ENCODE data around the gene KLHL17.

The KLHL17 gene

DNA sequence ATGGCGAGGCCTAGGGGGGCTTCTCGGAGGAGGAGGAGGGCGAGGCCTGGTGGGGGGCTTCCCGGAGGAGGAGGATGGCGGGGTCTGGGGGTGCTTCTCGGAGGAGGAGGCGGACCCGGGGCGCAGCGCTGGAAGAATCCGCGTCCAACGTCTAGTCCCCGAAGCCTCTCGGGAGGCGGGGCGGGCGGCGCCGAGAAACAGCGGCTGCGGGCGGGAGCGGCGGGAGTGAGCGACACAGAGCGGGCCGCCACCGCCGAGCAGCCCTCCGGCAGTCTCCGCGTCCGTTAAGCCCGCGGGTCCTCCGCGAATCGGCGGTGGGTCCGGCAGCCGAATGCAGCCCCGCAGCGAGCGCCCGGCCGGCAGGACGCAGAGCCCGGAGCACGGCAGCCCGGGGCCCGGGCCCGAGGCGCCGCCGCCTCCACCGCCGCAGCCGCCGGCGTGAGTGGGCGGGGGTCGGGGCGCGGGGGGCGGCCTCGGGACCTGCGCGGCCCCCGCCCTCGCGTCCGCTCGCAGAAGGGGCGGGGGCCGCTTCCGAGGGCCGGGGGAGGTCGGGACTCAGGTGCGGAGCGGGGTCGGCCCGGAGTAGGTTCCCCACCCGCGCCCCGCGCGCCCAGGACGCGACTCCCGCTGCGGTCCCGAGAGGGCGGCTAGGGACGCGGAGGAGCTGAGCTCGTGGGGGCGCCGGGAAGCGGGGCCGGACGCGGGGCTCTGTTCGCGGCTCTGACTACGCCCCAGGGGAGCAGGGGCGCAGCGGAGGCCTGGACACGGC is at the start of gene KLHL17:
Gene KLHL17 (plus strand): TSS at position 222 of the 769 bp plus-strand sequence. CDS start 110 bp downstream, at position 332.
- DNase-seq = peak; percentile 87

DNA sequence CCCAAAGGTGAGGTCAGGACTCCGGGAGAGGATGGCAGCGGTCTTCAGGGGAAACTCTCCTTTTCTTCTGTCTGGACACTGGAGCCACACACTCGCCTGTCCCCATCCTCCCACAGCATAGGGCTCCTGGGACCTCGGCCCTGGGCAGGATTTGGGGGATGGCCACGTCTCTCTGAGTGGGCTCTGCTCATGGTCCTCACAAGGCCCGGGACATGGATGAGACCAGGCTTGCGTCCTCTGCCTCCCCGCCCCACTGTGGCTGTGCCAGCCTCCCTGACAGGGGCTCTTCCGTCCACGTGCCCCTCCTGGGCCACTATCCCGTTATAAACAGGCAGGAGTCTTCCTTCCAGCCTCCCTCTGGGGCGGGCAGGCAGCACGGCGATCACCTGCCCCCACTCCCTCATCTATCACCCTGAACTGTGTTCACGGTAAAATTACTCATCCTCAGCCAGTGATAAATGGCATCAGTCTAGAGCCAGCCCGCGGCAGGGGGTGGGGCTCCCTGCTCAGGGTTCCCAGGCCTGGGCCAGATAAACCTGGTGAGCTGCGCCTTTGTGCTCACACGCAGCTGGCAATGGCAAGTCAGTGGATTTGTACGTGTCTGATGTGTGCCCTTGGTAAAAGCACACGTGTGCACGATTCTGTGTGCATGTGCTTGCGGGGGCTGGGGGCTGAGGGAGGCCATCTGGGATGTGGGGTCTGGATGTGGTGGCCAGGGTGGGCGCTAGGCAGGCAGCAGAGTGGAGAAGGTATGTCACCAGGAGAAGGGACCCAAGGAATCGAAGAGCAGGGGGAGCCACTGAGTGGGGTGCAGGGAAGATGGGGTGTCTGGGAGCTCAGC is 49.3 kb upstream of the KLHL17 start:
- peak; percentile 2 for DNase-seq

DNA sequence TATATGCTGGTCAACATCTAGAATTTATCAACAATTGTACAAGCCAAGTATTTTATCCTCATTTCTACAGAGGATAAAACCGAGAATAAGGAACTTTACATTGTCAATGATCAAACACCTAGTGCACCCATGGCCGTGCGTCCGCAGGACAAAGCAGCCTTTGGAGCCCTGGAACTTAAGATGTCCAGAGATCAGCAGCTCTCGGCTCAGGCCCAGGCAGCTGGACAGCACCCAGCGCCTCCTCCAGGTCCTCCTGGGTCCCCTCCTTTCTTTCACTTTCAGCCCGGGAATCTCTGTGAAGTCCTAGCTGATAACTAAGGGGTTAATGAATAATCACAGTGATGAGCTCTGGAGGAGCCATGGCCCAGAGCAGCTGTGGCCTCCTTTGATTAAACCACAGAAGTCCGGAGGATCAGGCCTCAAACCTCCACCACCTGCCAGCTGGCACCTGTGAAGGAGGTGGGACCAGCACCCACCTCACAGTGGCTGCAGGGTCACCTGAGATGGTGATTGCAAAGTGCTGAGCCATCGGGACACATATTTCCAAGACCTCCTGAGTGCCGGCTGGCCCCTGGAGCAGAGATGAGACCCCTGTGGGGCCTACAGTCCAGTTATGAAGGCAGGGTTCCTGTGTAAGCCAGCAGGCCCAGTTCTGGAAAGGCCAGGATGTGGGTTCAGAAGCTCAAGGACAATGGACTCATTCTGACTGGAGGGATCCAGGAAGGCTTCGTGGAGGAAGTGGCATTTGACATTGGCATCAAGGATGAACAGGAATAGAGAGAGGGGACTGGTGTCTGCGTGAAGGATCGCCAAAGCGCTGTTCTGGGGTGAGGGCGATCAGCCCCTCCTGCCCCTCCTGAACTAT is 48.3 kb upstream of the KLHL17 start:
- peak; percentile 1 for DNase-seq

DNA sequence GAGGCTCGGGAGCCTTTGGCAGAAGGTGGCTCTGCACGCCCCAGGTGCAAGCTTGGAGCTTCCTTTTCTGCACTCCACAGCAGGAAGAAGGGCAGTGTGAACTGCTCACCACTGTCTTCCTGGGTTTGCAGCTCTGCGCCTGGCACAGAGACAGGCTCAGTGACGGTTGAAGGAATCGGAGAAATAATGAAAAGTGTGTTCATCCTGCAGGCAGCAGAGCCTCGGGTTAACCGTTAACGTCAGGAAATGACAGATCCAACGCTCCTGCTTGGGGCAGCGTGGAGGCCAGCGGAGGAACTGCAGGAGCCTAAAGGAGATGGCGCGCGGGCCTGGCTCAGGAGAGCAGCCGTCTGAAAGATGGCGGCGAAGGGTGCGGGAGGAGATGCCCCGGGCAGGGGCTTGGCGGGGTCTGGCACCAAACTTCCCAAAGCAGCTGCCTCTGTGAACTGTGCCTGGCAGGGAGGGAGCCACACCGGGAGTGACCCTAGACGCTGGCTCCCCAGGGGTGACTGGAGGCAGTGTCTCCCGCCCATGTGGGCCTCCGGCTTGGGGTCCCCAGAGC is 47.6 kb upstream of the KLHL17 start:
- DNase-seq = peak; percentile 1

DNA sequence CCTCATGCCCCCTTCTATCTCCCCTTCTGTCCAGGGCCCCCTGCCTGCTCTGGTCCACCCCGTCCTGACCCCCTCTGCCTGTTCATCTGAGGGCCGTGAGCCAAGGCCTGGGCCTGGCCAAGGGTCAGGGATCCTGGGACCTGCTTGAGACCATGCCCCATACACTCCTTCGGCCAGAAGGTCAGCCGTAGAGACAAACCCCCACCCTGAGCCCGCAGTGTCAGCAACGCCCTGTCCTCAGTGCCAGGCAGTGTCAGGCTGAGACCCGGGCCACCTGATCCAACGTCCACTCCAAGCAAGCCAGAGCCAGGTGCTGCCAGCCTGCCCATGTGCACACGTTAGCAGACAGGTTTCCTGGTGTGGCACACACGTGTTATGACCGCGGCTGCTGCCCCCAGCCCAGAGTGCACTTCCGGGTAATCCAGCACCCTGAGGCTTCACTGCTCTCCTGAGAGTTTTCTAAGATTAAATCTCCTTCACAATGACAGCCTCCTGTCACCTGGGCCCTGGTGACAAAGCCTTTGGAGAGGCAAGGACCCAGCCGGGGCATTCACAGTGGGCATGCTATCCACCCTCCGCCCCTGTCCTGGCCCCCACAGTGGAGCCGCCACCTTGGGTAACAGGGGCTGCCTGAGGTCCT is 46.8 kb upstream of the KLHL17 start:
- DNase-seq = no peak

DNA sequence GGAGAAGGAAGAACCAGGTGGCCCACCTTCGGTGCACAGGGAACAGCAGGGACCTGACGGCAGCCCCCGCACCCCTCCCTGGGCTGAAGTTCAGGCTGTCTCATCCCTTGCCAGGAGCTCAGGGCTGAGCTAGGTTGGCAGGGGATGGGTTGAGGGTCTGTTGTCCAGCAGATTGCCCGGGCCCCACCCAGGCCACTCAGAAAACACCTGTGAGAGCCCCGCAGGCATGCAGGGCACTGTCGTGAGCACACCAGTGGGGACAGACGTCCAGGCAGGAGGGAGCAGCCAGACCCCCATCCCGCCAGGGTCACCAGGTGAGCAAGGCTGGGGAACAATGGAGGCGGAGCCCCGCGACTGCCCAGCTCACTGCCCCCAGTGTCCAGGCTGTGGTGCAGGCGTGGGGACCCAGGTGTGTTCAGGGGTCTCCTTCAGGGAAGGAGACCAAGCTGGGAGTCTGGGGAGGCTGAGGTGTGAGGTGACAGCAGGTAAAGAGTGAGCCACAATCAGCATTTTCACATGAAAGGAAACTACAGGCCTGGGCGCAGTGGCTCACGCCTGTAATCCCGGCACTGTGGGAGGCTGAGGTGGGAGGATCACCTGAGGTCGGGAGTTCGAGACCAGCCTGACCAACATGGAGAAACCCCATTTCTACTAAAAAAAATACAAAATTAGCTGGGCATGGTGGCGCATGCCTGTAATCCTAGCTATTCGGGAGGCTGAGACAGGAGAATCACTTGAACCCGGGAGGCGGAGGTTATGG is 46.1 kb upstream of the KLHL17 start:
- no peak for DNase-seq

DNA sequence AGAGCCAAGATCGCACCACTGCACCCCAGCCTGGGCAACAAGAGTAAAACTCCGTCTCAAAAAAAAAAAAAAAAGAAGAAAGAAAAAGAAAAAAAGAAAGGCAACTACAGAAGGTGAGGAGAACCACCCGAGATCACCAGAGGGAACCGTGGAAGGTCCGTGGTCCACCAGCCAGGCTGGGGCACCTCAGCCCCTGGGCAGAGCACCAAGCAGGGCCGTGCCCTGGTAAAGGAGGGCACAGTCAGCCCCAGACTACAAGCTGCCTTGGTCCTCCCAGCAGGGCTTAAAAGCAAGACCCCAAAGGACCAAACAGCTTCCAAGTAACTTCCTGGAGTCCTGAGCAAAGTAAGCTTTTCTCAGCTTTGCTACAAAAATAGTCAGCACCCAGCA is 45.5 kb upstream of the KLHL17 start:
- no peak for DNase-seq

DNA sequence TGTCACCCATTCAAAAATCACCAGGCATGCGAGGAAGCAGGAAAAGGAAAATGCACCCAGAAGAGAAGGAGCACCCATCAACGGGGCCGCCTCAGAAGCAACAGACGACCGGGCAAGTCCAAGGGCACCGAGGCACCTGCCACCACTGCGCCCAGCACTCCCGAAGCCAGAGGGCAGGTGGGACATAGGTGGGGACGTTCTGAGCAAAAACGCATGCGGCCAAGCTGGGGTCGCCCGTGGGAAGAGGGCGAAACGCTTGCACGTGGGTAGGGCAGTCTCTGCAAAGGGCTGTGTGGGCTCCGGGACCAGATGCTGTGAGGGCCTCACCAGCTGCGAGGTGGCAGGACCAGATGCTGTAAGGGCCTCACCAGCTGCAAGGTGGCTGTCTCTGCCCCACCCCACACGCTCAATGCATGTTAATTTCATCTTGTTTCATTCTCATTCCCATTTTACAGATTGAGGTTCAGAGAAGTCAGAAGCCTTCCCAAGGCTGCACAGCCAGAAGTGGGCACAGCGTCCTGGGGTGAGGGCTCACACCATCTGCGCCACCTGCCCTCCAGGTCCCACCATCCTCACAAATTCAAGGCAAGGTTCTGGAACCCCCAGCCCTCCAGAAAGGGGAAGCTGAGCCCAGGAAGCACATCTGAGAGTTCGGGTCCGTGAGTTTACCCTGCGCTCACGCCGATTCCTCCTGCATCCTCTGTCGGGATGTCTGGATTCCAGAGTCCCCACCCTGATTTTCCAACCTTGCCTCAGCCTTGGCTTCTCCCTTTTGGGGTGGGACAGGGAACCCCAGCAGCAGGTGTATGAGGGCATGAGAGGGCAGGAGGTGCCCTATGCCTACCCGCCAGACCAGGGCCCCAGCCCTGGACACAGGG is 44.9 kb upstream of the KLHL17 start:
- DNase-seq = no peak

DNA sequence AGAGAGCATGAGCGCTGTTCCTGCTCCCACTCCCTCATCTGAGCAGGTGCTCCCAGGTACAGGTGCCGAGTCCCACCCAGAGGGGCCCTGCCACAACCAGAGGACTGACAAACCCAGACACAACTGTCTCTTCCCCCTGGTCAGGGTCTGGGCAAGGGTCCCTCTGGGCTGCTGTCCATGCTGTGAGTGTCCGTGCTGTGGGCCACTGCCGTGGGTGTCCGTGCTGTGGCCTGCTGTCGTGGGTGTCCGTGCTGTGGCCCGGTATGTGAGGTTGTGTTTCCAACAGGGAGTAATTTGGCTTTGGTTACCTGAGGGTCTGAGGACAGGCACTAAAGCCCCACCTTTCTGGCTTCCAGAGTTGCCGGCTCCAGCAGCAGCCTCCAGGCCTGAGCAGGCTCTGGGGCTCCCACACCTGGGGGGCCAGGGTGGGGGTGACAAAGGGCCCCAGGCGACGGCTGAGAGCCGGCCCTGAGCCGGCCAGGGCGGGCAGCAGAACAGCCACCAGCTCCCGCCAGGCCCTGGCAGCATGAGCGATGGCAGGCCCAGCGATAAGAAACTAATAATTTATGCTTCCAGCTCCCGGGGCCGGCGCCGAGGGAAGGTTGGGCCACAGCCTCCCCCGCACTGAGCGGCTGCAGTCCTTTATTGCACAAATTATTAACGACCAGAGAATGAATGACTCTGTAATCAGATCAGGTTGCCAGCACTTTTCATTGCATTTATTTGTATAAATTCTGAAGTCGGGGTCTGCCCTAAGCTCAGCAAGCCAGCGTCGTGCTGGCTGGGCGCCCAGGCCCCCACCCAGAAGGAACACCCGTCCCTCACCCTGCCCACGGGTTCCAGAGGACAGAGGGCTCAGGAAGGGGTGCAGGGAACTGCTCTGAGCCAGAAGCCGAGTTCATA is 44.0 kb upstream of the KLHL17 start:
- no peak for DNase-seq

DNA sequence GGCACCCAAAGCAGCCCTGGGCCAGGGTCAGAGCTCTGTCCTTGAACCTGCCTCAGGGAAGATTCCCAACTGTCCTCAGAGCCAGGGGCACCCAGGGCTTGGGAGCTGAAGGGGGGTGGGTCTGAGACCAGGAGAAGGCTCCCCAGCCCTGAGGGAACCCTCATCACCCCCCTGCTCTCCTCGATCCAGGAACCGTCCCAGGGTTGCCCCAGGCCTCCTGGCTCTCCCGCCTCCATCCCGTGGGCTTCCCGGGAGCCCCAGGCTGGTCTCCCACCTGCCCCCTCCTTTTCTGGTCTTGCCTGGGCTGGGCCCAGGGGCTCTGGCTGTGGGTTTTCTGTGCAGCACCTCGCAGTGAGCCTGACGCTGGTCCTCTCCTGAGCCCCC is 43.3 kb upstream of the KLHL17 start:
- DNase-seq = no peak

DNA sequence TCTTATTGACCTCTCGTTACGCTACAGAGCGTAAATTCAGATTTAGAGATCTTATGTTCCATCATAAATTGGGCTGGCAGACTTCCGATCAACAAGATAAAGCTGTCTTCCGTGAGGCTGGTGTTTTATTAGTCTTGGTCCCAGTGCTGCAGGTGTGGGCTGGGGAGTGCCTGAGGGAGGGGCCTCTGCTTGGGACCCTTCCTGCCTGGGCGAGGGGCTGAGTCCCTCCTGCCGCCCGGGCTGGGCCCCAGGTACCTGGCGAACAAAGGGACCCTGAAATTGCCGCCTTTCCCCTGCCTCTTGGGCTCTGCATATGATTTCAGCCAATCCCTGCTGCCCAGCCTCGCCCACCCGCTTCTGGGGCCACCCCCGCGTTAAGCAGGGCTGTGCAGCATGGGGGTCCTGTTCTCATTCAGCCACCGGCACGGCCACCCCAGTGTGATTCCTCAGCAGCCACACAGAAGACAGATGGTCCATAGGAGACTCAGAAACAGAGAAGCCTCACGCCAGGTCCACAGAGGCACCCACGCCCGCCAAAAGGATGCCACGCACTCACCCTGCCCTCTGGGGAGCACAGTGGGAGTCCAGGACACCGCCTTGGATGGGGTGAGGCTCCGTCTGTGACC is 42.8 kb upstream of the KLHL17 start:
- DNase-seq = no peak

DNA sequence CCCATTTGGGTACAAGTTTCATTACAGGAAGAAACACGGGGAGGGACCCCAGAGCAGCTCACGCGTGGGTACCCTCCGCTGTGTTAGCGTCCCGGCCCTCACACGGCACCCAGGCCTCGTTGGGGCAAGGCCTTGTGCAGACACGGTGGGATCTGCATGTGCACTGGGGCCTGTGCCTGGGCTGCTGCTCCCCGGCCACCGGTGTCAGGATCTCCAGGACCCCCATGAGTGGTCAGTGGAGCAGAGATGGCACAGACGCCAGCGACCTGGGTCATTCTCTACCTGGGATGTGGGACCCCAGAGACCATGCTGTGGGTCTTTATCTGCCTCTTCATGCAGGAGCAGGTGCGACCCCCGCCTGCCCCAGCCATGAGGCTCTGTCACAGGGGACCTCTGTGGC is 42.0 kb upstream of the KLHL17 start:
- no peak for DNase-seq

DNA sequence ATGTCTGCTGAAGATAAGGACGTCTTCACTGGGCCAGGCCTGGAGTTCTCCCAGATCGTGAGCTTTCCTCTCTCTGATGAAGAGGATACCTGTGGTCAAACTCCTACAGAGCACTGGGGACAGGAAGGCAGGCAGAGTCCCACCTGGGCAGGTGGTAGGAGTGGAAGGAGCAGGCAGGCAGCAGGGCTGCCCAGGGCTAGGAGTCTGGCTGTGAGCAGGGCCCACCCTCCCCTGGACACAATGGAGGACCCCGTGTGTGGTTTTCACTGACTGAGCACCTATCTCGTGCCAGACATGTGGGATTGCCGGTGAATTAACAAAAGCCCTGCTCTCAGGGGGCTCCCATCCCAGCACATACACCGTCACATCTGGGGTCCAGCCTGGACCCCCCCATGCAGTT is 41.5 kb upstream of the KLHL17 start:
- DNase-seq = no peak

DNA sequence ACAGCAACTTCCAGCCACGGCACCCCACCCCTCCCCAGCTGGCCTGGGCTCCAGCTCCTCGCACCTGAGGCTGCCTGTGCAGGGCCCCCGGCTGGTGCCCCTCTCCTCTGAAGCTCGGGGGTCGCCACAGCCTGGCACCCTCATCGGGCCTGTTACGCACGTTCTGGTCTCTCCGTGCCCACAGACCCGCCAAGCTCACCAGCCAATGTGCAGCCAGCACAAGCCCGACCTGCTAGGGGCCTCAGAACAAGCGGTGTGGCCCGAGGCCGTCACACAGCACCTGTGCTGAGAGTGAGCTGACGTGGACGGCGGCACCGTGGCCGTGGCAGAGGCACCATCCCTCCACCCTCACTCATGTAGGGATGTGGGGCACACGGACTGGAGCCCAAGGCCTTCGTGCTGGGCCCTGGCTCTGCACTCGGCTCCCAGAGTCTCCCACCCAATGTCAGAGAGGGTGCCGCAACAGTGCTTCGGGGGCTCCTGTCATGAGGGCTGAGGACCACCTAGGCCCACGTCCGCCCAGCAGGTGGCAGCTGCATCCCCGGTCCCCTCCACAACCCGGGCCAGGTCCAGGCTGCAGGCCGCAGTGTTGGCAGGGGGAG is 41.0 kb upstream of the KLHL17 start:
- no peak for DNase-seq

DNA sequence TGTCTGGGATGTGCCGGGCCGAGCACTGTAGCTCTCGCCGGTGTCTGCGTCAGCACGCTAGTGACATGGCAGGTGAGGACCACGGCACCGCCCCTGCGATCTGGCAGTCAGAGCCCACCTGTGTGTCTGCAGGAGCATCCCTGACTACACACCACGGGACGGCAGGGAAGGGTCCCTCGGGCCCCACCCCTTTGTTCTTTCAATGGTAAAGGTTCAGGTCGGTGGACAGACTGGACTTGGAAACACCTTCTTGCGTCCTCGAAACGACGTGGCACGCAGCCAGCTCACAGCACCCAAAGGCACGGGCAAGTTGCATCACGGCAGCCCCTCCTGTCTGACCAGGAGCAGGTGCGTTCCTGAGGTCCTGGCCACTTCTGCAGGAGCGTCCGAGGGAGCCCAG is 40.4 kb upstream of the KLHL17 start:
- no peak for DNase-seq

DNA sequence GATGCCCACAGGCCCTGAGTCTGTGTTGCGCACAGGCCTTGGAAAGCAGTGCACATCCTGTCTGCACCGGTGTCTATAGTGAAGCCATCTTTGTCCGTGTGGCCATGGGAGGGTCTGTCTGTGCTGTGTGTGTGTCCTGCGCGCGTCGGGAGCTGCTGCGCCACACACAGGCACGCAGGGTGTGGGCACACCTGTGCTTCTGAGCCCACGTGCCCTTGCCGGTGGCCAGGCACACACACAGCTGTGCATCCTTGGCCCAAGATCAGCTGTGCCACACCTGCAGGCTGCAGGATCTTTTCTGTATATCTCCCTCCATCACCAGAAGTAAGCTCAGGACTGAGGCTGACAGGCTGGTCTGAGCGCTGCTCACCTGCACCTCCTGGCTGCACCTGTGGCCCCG is 39.9 kb upstream of the KLHL17 start:
- no peak for DNase-seq

DNA sequence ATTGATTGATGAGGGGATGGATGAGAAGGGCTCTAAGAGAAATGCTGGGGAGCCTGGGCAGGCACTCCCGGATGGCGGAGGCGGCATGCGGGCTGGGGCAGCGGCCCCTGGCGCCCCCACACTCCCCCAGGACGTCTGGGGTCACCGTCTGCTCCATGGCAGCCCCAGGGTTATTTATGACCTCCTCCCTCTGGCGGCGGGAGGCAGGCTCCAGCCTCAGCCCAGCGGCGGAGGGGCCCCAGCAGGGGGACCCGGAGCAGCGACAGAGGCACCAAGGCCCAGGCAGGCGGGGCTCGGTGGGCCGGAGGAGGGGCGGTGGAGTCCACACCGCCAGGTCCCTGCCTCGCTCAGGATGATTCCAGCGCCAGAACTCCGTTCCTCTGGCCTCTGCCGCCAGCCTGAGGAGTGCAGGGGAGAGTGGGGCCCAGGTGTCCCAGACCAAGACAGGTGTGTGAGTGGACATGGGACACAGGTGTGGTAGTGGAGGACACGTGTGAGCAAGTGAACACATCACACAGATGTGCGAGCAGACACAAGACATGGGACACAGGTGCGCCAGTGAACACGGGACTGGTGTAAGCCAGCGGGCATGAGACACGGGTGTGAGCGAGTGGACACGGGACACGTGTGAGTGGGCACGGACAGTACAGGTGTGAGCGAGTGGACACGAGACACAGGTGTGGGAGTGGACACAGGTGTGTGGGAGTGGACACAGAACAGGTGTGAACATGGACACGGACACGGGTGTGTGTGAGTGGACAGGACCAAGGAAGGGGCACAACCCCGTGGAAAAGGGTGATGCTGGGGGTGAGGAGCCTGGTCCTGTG is 39.2 kb upstream of the KLHL17 start:
- DNase-seq = peak; percentile 46

Data from activated naive CD4-positive, alpha-beta T cell treated with Interleukin-2 at 50 U/mL for 16 hours (primary cell).